Activated CD8-positive, alpha-beta memory T cell treated with anti-CD3 and anti-CD28 coated beads for 24 hours (primary cell): ENCODE measurements around the gene SLC32A1.

Experiments
- DNase-seq: peaks from one replicate; pipeline ENCODE4 v3.0.0-alpha.2; 2020

The SLC32A1 gene

GRCh38 chr20:38723848-38724625 is at the start of gene SLC32A1:
TSS of gene SLC32A1 (plus strand) at chr20:38724486. CDS start at chr20:38724725, 239 bp downstream.
- DNase-seq = no peak

- no peak for DNase-seq
Observed at GRCh38 chr20:38674765-38675133, 49.5 kb upstream of the SLC32A1 start.

- no peak for DNase-seq
Observed at GRCh38 chr20:38676576-38676975, 47.7 kb upstream of the SLC32A1 start.

- no peak for DNase-seq
Observed at GRCh38 chr20:38680500-38681306, 43.6 kb upstream of the SLC32A1 start.

- no peak for DNase-seq
Observed at GRCh38 chr20:38685271-38685670, 39.0 kb upstream of the SLC32A1 start.

GRCh38 chr20:38685853-38686473 is 38.3 kb upstream of the SLC32A1 start:
- no peak for DNase-seq

GRCh38 chr20:38692436-38693411 is 31.6 kb upstream of the SLC32A1 start:
- DNase-seq = peak; percentile 72

- no peak for DNase-seq
Observed at GRCh38 chr20:38697306-38697705, 27.0 kb upstream of the SLC32A1 start.

- no peak for DNase-seq
Observed at GRCh38 chr20:38698541-38698940, 25.7 kb upstream of the SLC32A1 start.

- no peak for DNase-seq
Observed at GRCh38 chr20:38700141-38700540, 24.1 kb upstream of the SLC32A1 start.

- DNase-seq = no peak
Observed at GRCh38 chr20:38700926-38701325, 23.4 kb upstream of the SLC32A1 start.

GRCh38 chr20:38703526-38703925 is 20.8 kb upstream of the SLC32A1 start:
- no peak for DNase-seq

- no peak for DNase-seq
Observed at GRCh38 chr20:38704136-38704535, 20.1 kb upstream of the SLC32A1 start.

- no peak for DNase-seq
Observed at GRCh38 chr20:38706509-38706908, 17.8 kb upstream of the SLC32A1 start.

GRCh38 chr20:38714308-38714707 is 10.0 kb upstream of the SLC32A1 start:
- no peak for DNase-seq

- no peak for DNase-seq
Observed at GRCh38 chr20:38715646-38716045, 8.6 kb upstream of the SLC32A1 start.

GRCh38 chr20:38722683-38723016 is 1.6 kb upstream of the SLC32A1 start:
- DNase-seq = no peak

GRCh38 chr20:38723017-38723847 is 1.1 kb upstream of the SLC32A1 start:
- DNase-seq = peak; percentile 61

GRCh38 chr20:38724626-38725147 is 401 bp downstream of the SLC32A1 start:
- DNase-seq = no peak

- DNase-seq = no peak
Observed at GRCh38 chr20:38725148-38725901, 1.0 kb downstream of the SLC32A1 start.
